ENCODE data around the gene DOCK2.
A peak's percentile ranks its signal among the peaks of the same experiment; 100 is the strongest.
"Not testable (repeated sequence)": the region's sequence is repeated elsewhere in the genome, so short reads cannot be mapped to it uniquely, and the experiment has no call there.

DOCK2 gene

GRCh38 chr5:169637085-169637548, at the start of gene DOCK2:
Gene DOCK2 (plus strand): TSS chr5:169637275. CDS start chr5:169637327, 52 bp downstream.
- peak; percentile 62 for DNase-seq (ENCODE audit: low read depth)

- no peak for DNase-seq (ENCODE audit: low read depth)
Measured at GRCh38 chr5:169590602-169591001, 46.5 kb upstream of the DOCK2 start.

GRCh38 chr5:169591636-169592035, 45.4 kb upstream of the DOCK2 start:
- no peak for DNase-seq (ENCODE audit: low read depth)

DNA sequence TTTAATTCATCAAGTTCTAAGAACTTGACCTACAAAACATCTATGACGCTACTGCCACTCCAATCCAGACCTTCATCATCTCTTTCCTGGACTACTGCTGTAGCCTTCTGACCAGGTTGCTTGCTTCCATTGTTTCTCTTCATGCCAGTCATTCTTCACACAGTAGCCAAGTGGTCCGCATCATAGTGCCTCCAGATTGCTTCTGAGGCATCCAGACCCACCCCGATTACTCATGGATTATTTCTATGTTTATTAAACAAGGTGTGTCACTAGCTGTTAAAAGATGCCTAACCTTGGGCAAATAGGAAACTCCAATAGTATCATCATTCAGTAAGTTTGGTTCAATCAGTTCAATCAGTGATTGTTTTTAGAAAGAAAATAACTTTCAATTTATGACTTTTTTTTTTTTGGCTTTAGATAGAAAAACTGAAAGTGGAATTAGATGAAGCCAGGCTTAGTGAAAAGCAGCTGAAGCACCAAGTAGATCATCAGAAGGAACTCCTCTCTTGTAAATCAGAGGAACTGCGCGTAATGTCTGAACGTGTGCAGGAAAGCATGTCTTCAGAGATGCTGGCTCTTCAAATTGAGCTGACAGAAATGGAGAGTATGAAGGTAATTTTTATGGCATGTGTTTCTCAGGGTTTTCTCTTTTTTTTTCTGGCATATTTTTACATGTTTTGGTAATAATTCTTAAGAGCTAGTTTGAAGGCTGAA, 44.0 kb upstream of the DOCK2 start:
- DNase-seq (ENCODE audit: low read depth): no peak

GRCh38 chr5:169595172-169595820, 41.8 kb upstream of the DOCK2 start:
- DNase-seq (ENCODE audit: low read depth): no peak

DNA sequence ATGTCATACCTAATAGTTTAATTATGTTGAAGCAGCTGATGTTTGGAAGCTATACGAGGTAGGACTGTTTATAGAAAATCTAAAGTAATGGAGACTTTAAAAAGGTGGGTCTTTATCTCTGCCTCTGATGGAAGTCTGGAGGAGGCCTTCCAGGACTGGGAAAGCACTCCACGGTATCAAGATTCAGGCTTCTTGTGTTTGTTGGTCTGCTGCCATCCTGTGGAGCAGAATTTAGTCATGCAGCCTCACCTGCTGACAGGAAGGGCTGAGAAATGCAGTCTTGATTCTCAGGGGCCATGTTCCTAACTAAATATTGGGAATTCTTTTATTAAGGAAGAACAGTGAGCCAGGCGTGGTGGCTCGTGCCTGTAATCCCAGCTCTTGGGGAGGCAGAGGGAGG, 37.6 kb upstream of the DOCK2 start:
- no peak for DNase-seq (ENCODE audit: low read depth)

DNA sequence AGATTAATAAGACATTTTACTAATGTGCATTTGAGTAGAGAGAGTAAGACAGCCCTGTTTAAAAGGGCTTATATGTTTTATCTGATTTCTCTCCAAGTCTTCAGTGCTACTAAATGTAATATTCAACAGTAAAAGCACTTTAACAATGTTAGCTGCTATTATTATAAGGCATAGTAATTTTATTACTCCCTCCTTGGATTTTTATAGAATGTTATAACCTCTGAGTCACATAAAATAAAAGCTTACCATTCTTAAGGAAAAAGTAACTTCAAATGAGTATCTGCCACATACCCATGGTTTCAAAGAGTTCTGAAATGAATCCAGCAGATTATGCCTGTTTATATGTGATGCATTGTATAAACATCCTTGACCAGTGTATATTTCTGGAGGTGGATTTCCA, 34.5 kb upstream of the DOCK2 start:
- no peak for DNase-seq (ENCODE audit: low read depth)

GRCh38 chr5:169606279-169606678, 30.8 kb upstream of the DOCK2 start:
- no peak for DNase-seq (ENCODE audit: low read depth)

DNA sequence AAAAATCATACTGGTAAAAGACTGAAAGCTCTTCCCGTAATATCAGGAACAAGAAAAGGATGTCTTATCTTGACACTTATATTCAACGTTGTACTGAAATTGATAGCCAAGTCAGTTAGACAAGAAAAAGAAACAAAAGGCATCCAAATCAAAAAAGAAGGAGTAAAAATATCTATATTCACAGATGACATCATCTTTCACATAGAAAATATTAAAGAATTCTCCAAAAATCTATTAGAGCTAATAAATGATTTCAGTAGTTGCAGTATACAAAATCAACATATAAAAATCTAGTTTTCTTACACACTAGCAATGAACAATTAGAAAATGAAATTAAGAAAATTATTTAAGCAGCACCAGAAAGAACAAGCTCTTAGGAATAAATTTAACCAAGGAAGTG, 29.2 kb upstream of the DOCK2 start:
- no peak for DNase-seq (ENCODE audit: low read depth)

GRCh38 chr5:169609716-169610115, 27.4 kb upstream of the DOCK2 start:
- DNase-seq (ENCODE audit: low read depth): no peak

- no peak for DNase-seq (ENCODE audit: low read depth)
Measured at GRCh38 chr5:169610606-169611005, 26.5 kb upstream of the DOCK2 start.

DNA sequence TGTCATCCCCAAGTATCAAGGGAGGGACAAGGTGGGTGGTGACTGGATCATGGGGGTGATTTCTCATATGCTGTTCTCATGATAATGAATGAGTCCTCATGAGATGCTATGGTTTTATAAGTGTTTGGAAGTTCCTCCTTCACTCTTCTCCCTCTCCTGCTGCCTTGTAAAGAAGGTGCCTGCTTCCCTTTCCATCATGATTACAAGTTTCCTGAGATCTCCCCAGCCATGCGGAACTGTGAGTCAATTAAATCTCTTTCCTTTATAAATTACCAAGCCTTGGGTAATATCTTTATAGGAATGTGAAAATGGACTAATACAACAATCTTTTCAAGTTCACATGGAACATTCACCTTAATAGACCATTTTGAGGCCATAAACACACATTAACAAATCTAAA, 21.5 kb upstream of the DOCK2 start:
- DNase-seq (ENCODE audit: low read depth): no peak

GRCh38 chr5:169624307-169624706, 12.8 kb upstream of the DOCK2 start:
- not testable (repeated sequence) for DNase-seq (ENCODE audit: low read depth)

DNA sequence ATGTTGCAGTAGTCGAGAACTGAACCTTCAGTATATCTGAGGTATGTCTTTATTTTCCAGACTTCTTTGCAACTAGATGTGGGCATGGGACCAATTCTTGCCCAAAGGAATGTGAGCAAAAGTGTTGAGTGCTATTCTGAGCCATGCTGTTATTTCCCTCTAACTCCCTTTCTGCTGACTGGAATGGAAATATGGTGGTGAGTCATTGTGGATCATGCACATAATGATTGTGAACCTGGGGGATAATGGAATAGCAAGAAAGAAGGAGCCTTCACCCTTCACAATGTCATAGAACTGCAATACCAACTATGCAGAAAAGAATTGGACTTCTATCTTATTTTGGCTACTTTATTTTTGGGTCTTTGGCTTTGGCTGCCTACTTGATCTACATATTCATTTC, 10.3 kb upstream of the DOCK2 start:
- no peak for DNase-seq (ENCODE audit: low read depth)

GRCh38 chr5:169627551-169627950, 9.5 kb upstream of the DOCK2 start:
- no peak for DNase-seq (ENCODE audit: low read depth)

GRCh38 chr5:169628892-169629291, 8.2 kb upstream of the DOCK2 start:
- DNase-seq (ENCODE audit: low read depth): no peak

- no peak for DNase-seq (ENCODE audit: low read depth)
Measured at GRCh38 chr5:169629847-169630548, 7.1 kb upstream of the DOCK2 start.

DNA sequence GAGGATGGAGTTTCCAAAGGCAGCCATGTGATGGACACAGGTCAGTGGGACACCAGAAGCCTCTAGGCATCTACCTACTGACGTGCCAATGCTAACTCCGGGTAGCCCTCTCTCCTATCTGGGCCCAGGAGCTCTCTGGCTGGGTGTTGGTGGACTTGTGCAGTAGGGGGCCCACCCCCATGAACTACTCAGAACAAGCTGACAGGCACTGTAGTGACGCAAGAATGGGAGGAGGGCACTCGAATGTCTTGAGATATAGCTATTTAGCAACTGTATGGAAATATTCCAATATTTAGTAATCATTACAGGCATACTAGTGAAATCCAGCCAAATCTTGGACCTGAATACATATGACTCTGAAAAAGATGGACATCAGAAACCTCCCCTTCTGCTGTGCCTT, 5.7 kb upstream of the DOCK2 start:
- DNase-seq (ENCODE audit: low read depth): no peak

- DNase-seq (ENCODE audit: low read depth): no peak
Measured at GRCh38 chr5:169632946-169633345, 4.1 kb upstream of the DOCK2 start.

GRCh38 chr5:169634606-169635005, 2.5 kb upstream of the DOCK2 start:
- no peak for DNase-seq (ENCODE audit: low read depth)

DNA sequence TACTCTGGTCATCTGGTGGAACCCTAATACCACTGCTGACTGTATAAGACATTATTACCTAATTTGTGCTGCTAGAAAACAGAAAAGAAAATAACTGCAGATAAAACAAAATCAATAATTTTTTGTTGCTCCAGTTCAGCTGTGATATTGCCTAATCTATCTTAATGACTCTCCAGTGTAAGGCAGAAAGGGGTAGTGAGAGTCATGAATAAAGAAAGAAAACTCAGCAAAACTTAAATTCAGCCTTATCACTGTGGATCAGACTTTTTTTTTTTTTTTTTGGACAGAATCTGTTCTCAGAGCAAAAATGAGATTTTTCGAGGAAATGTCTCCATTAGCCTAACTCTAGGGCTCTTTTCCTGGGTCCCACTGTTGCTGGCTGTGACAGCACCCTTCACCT, 1.1 kb upstream of the DOCK2 start:
- no peak for DNase-seq (ENCODE audit: low read depth)

GRCh38 chr5:169636477-169637084, 494 bp upstream of the DOCK2 start:
- no peak for DNase-seq (ENCODE audit: low read depth)
